SK-N-SH treated with all-trans-retinoic acid at 6 μM for 48 hours (cell line): ENCODE data around the gene MMP2.
A peak's percentile ranks its signal among the peaks of the same experiment; 100 is the strongest.

Experiments used
- ATAC-seq: fragments of 200-7000 bp; cut with Tn5 transposase; 3 replicates; pipeline ENCODE4 v1.9.1; 2020; ENCODE audit warnings: mild to moderate bottlenecking, moderate library complexity
- BACH2 ChIP-seq: fragments of 250-450 bp; sonication (Bioruptor Pico); IDR thresholded peaks from 2 replicates; pipeline ENCODE4 v1.9.0; 2021; ENCODE audit warnings: mild to moderate bottlenecking, borderline replicate concordance
- CSDC2 ChIP-seq: fragments of 250-450 bp; sonication (Bioruptor Pico); IDR thresholded peaks from 2 replicates; pipeline ENCODE4 v1.5.0; 2020; ENCODE audit warnings: mild to moderate bottlenecking, moderate library complexity
- CSRNP3 ChIP-seq: fragments of 250-450 bp; sonication (Bioruptor Pico); IDR thresholded peaks from 2 replicates; pipeline ENCODE4 v1.5.1; 2021; ENCODE audit warnings: mild to moderate bottlenecking, moderate library complexity
- GLIS3 ChIP-seq: fragments of 250-450 bp; sonication (Bioruptor Pico); IDR thresholded peaks from 2 replicates; pipeline ENCODE4 v1.5.0; 2020; ENCODE audit warnings: mild to moderate bottlenecking, moderate library complexity
- ISL1 ChIP-seq: fragments of 250-450 bp; sonication (Bioruptor Pico); IDR thresholded peaks from 2 replicates; pipeline ENCODE4 v2.1.2; 2022; ENCODE audit warnings: mild to moderate bottlenecking, moderate library complexity
- PATZ1 ChIP-seq: fragments of 250-450 bp; sonication (Bioruptor Pico); IDR thresholded peaks from 2 replicates; pipeline ENCODE4 v1.8.0; 2020; ENCODE audit warnings: mild to moderate bottlenecking, moderate library complexity, borderline replicate concordance
- POU6F1 ChIP-seq: fragments of 250-450 bp; sonication (Bioruptor Pico); IDR thresholded peaks from 2 replicates; pipeline ENCODE4 v1.8.0; 2021; ENCODE audit warnings: low read depth, mild to moderate bottlenecking, moderate library complexity, borderline replicate concordance
- PPARA ChIP-seq: fragments of 250-450 bp; sonication (Bioruptor Pico); IDR thresholded peaks from 2 replicates; pipeline ENCODE4 v1.5.0; 2020; ENCODE audit warnings: mild to moderate bottlenecking, borderline replicate concordance
- RARB ChIP-seq: fragments of 250-450 bp; sonication (Bioruptor Pico); IDR thresholded peaks from 2 replicates; pipeline ENCODE4 v1.8.0; 2021; ENCODE audit warnings: mild to moderate bottlenecking, moderate library complexity
- SNAI2 ChIP-seq: fragments of 250-450 bp; sonication (Bioruptor Pico); IDR thresholded peaks from 2 replicates; pipeline ENCODE4 v1.5.0; 2020; ENCODE audit warnings: mild to moderate bottlenecking, moderate library complexity
- TCF4 ChIP-seq: fragments of 250-450 bp; sonication (Bioruptor Pico); IDR thresholded peaks from 2 replicates; pipeline ENCODE4 v1.8.0; 2021; ENCODE audit warnings: mild to moderate bottlenecking, moderate library complexity, borderline replicate concordance
- TOX ChIP-seq: fragments of 250-450 bp; sonication (Bioruptor Pico); IDR thresholded peaks from 2 replicates; pipeline ENCODE4 v1.8.0; 2021; ENCODE audit warnings: mild to moderate bottlenecking, moderate library complexity, borderline replicate concordance
- ZC3H10 ChIP-seq: fragments of 250-450 bp; sonication (Bioruptor Pico); IDR thresholded peaks from 2 replicates; pipeline ENCODE4 v1.5.1; 2021; ENCODE audit warnings: mild to moderate bottlenecking, moderate library complexity
- ZFP3 ChIP-seq: fragments of 250-450 bp; sonication (Bioruptor Pico); IDR thresholded peaks from 2 replicates; pipeline ENCODE4 v1.5.0; 2020; ENCODE audit warnings: mild to moderate bottlenecking, moderate library complexity
- ZFP30 ChIP-seq: fragments of 450-650 bp; formaldehyde crosslinking; IDR thresholded peaks from 2 replicates; pipeline ENCODE4 v1.5.0; 2022; ENCODE audit warnings: mild to moderate bottlenecking, moderate library complexity
- ZNF70 ChIP-seq: fragments of 450-650 bp; formaldehyde crosslinking; IDR thresholded peaks from 2 replicates; pipeline ENCODE4 v1.5.0; 2020; ENCODE audit warnings: mild to moderate bottlenecking, moderate library complexity
- ZNF8 ChIP-seq: fragments of 450-650 bp; formaldehyde crosslinking; IDR thresholded peaks from 2 replicates; pipeline ENCODE4 v1.5.0; 2020; ENCODE audit warnings: mild to moderate bottlenecking, moderate library complexity
- TF ChIP-seq, protein P1 (sequence below): fragments of 250-450 bp; sonication (Bioruptor Pico); IDR thresholded peaks from 2 replicates; pipeline ENCODE4 v1.5.0; 2020; ENCODE audit warnings: mild to moderate bottlenecking, moderate library complexity

MMP2 gene

GRCh38 chr16:55492756-55493380 lies 13.9 kb downstream of the MMP2 start:
- TF ChIP-seq CSRNP3 (no peak), ZFP3 (CRISPR knock-in tag) (no peak)
- ATAC-seq, result no peak

DNA sequence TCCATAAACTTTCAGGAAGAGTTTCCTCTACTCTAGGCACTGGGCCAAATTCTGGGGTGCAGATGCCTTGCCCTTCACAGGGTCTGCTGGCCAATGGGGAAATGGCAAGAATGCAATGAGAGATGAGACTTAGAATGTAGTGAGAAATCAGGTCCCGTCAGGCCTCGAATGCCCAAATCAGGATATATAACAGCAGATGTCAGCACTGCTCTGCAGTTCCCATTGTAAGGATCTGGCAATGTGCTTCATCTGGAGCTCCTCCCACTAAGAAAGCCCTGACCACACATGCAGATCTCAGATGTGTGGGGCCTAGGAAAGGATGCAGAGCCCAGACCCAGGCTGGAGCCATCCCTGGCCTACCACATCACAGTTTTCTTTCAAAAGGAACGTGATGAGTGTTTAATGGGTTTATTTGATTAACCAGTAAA lies 16.0 kb downstream of the MMP2 start:
- TF ChIP-seq TCF4 (CRISPR knock-in tag) (0 out of 2 replicates have a peak, but pooled peaks have one; percentile 11), SNAI2 (CRISPR knock-in tag) (no peak)
- ATAC-seq, result peak; percentile 83

DNA sequence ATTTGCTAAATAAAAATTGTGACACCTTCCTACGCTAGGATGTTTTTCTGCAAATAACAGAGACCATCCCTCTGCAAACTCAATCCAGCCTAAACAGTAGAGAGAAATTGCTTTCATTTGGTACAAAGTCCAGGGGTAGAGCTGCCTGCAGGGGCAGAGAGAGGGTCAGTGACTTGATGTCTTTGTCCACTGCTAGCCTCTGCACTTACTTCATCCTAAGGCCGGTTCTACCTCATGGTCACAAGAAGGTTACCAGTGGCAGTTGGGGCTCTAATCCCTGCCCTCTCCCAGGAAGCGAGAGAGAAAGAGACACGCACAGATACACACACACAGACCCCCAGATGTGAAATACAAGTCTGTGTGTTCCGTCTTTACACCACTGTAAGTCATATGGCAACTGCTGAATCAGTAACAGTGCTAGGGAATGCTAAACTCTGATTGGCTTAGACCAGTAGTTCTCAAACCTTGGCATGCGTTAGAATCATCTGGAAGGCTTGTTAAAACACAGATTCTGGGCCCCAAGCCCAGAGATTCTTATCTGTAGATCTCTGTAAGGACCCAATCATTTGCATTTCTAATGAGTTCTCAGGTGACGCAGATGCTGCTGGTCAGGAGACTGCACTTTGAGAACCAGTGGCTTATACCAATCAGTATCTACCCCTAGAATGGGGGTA lies 16.8 kb downstream of the MMP2 start:
- TF ChIP-seq BACH2, result no peak
- TF ChIP-seq, protein P1, sequence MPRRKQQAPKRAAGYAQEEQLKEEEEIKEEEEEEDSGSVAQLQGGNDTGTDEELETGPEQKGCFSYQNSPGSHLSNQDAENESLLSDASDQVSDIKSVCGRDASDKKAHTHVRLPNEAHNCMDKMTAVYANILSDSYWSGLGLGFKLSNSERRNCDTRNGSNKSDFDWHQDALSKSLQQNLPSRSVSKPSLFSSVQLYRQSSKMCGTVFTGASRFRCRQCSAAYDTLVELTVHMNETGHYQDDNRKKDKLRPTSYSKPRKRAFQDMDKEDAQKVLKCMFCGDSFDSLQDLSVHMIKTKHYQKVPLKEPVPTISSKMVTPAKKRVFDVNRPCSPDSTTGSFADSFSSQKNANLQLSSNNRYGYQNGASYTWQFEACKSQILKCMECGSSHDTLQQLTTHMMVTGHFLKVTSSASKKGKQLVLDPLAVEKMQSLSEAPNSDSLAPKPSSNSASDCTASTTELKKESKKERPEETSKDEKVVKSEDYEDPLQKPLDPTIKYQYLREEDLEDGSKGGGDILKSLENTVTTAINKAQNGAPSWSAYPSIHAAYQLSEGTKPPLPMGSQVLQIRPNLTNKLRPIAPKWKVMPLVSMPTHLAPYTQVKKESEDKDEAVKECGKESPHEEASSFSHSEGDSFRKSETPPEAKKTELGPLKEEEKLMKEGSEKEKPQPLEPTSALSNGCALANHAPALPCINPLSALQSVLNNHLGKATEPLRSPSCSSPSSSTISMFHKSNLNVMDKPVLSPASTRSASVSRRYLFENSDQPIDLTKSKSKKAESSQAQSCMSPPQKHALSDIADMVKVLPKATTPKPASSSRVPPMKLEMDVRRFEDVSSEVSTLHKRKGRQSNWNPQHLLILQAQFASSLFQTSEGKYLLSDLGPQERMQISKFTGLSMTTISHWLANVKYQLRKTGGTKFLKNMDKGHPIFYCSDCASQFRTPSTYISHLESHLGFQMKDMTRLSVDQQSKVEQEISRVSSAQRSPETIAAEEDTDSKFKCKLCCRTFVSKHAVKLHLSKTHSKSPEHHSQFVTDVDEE (CRISPR knock-in tag), result no peak
- no peak for TF ChIP-seq CSDC2 (CRISPR knock-in tag)
- no peak for TF ChIP-seq CSRNP3
- TF ChIP-seq ZFP3 (CRISPR knock-in tag), result no peak
- no peak for TF ChIP-seq TOX (CRISPR knock-in tag)
- no peak for TF ChIP-seq ZC3H10 (CRISPR knock-in tag)
- TF ChIP-seq ZNF70 (CRISPR knock-in tag), result no peak
- TF ChIP-seq ZNF8 (CRISPR knock-in tag), result no peak
- no peak for TF ChIP-seq PATZ1 (CRISPR knock-in tag)
- no peak for TF ChIP-seq GLIS3 (CRISPR knock-in tag)
- no peak for TF ChIP-seq RARB (CRISPR knock-in tag)
- TF ChIP-seq ZFP30 (CRISPR knock-in tag), result no peak
- no peak for TF ChIP-seq ISL1 (CRISPR knock-in tag)
- no peak for TF ChIP-seq POU6F1 (CRISPR knock-in tag)
- TF ChIP-seq SNAI2 (CRISPR knock-in tag), result no peak
- TF ChIP-seq PPARA, result no peak
- peak; percentile 26 for ATAC-seq
